Mucosa of stomach (tissue), 1 donor: ENCODE measurements around the gene AIFM3.
A peak's percentile ranks its signal among the peaks of the same experiment; 100 is the strongest.
"Not testable (repeated sequence)": the region's sequence is repeated elsewhere in the genome, so short reads cannot be mapped to it uniquely, and the experiment has no call there.

ENCODE experiments used
- H3K27me3 ChIP-seq: one replicate; pipeline ENCODE4 v1.7.0; 2013; ENCODE audit warnings: mild to moderate bottlenecking, low read length; ENCODE audit not compliant: control insufficient read depth, insufficient read depth
- H3K36me3 ChIP-seq: one replicate; pipeline ENCODE4 v1.7.0; 2013; ENCODE audit warnings: low read length; ENCODE audit not compliant: control insufficient read depth, insufficient read depth
- H3K4me1 ChIP-seq: one replicate; pipeline ENCODE4 v1.7.0; 2013; ENCODE audit warnings: mild to moderate bottlenecking, low read length; ENCODE audit not compliant: control insufficient read depth, insufficient read depth
- H3K4me3 ChIP-seq: one replicate; pipeline ENCODE4 v1.7.0; 2013; ENCODE audit warnings: low read length
- H3K9ac ChIP-seq: one replicate; pipeline ENCODE4 v1.7.0; 2013; ENCODE audit warnings: mild to moderate bottlenecking, low read length, moderate library complexity
- H3K9me3 ChIP-seq: one replicate; pipeline ENCODE4 v1.7.0; 2013; ENCODE audit warnings: mild to moderate bottlenecking, low read length, moderate library complexity; ENCODE audit not compliant: control insufficient read depth
- donor health status: Pancreatic carcinoma.

AIFM3 gene

GRCh38 chr22:20966883-20967696 is at the start of gene AIFM3:
Gene AIFM3, plus strand, starts transcription at chr22:20967255. Its CDS starts 690 bp downstream, at chr22:20967945.
- Histone ChIP-seq H3K4me3 (no peak within 1 kb of the TSS), H3K9ac (no peak within 1 kb of the TSS)

GRCh38 chr22:20918663-20919218 is 48.3 kb upstream of the AIFM3 start:
- H3K9ac ChIP-seq, result peak overlapping the region; percentile 93
- peak overlapping the region; percentile 94 for H3K4me3 ChIP-seq
- H3K9me3 ChIP-seq, result no peaks in the 10 kb centered on the region
- no peaks in the 10 kb centered on the region for H3K36me3 ChIP-seq
- H3K27me3 ChIP-seq, result no peaks in the 10 kb centered on the region
- peaks cover 17% of the 10 kb centered on the region for H3K4me1 ChIP-seq

More at GRCh38 chr22:20966883-20967696, at the start of gene AIFM3:
- H3K9me3 ChIP-seq, result no peaks in the 10 kb centered on the region
- H3K36me3 ChIP-seq, result no peaks in the 10 kb centered on the region
- H3K4me1 ChIP-seq, result no peaks in the 10 kb centered on the region
- peaks cover 24% of the 10 kb centered on the region for H3K27me3 ChIP-seq

GRCh38 chr22:20919718-20920117 is 47.3 kb upstream of the AIFM3 start:
- H3K9me3 ChIP-seq, result no peaks in the 10 kb centered on the region
- no peaks in the 10 kb centered on the region for H3K27me3 ChIP-seq
- peak overlapping the region; percentile 36 for H3K4me3 ChIP-seq
- H3K9ac ChIP-seq, result peak overlapping the region; percentile 38
- H3K36me3 ChIP-seq, result no peaks in the 10 kb centered on the region
- peaks cover 17% of the 10 kb centered on the region for H3K4me1 ChIP-seq

- Histone ChIP-seq H3K9me3 (no peaks in the 10 kb centered on the region), H3K4me1 (peaks cover 23% of the 10 kb centered on the region), H3K9ac (peak overlapping the region; percentile 38), H3K4me3 (no peak overlapping the region), H3K27me3 (no peaks in the 10 kb centered on the region), H3K36me3 (no peaks in the 10 kb centered on the region)
These were observed 46.2 kb upstream of the AIFM3 start for GRCh38 chr22:20920881-20921203.

- H3K36me3 ChIP-seq, result no peaks in the 10 kb centered on the region
- H3K27me3 ChIP-seq, result no peaks in the 10 kb centered on the region
- H3K9me3 ChIP-seq, result no peaks in the 10 kb centered on the region
- H3K9ac ChIP-seq, result no peak overlapping the region
- H3K4me3 ChIP-seq, result no peak overlapping the region
- H3K4me1 ChIP-seq, result peaks cover 27% of the 10 kb centered on the region
These were observed 44.8 kb upstream of the AIFM3 start for GRCh38 chr22:20922141-20922751.

GRCh38 chr22:20926243-20926642 is 40.8 kb upstream of the AIFM3 start:
- Histone ChIP-seq H3K4me3 (no peak overlapping the region), H3K9me3 (no peaks in the 10 kb centered on the region), H3K27me3 (no peaks in the 10 kb centered on the region), H3K36me3 (no peaks in the 10 kb centered on the region), H3K4me1 (peaks cover 12% of the 10 kb centered on the region), H3K9ac (no peak overlapping the region)

- Histone ChIP-seq H3K27me3 (no peaks in the 10 kb centered on the region), H3K9ac (no peak overlapping the region), H3K4me3 (no peak overlapping the region), H3K9me3 (no peaks in the 10 kb centered on the region), H3K4me1 (peaks cover 13% of the 10 kb centered on the region), H3K36me3 (no peaks in the 10 kb centered on the region)
These were observed 39.0 kb upstream of the AIFM3 start for GRCh38 chr22:20927940-20928572.

GRCh38 chr22:20928573-20928967 is 38.5 kb upstream of the AIFM3 start:
- H3K27me3 ChIP-seq, result no peaks in the 10 kb centered on the region
- H3K9me3 ChIP-seq, result no peaks in the 10 kb centered on the region
- no peaks in the 10 kb centered on the region for H3K36me3 ChIP-seq
- H3K9ac ChIP-seq, result no peak overlapping the region
- H3K4me3 ChIP-seq, result no peak overlapping the region
- H3K4me1 ChIP-seq, result peaks cover 13% of the 10 kb centered on the region

- H3K27me3 ChIP-seq, result no peaks in the 10 kb centered on the region
- H3K9me3 ChIP-seq, result no peaks in the 10 kb centered on the region
- no peak overlapping the region for H3K4me3 ChIP-seq
- no peaks in the 10 kb centered on the region for H3K36me3 ChIP-seq
- H3K4me1 ChIP-seq, result peaks cover 13% of the 10 kb centered on the region
- H3K9ac ChIP-seq, result no peak overlapping the region
These were observed 37.1 kb upstream of the AIFM3 start for GRCh38 chr22:20930004-20930403.

GRCh38 chr22:20930435-20930834 is 36.6 kb upstream of the AIFM3 start:
- not testable (repeated sequence) for H3K27me3 ChIP-seq, H3K9me3 ChIP-seq, H3K4me3 ChIP-seq, H3K9ac ChIP-seq, H3K36me3 ChIP-seq
- H3K4me1 ChIP-seq, result peaks cover 12% of the 10 kb centered on the region

GRCh38 chr22:20931126-20931654 is 35.9 kb upstream of the AIFM3 start:
- Histone ChIP-seq H3K4me3 (no peak overlapping the region), H3K27me3 (no peaks in the 10 kb centered on the region), H3K4me1 (peaks cover 5% of the 10 kb centered on the region), H3K36me3 (no peaks in the 10 kb centered on the region), H3K9ac (no peak overlapping the region), H3K9me3 (no peaks in the 10 kb centered on the region)

GRCh38 chr22:20933910-20934309 is 33.1 kb upstream of the AIFM3 start:
- H3K27me3 ChIP-seq, result no peaks in the 10 kb centered on the region
- no peak overlapping the region for H3K4me3 ChIP-seq
- H3K4me1 ChIP-seq, result peaks cover 27% of the 10 kb centered on the region
- no peaks in the 10 kb centered on the region for H3K9me3 ChIP-seq
- H3K36me3 ChIP-seq, result no peaks in the 10 kb centered on the region
- H3K9ac ChIP-seq, result no peak overlapping the region
